ENCODE measurements around the gene GLRA1.

GRCh38 chr5:151825445-151825844 is 99.2 kb downstream of the GLRA1 start:
- TF ChIP-seq CTCF (conservative IDR thresholded peaks at IDR 0.05; ENCODE audit: low read depth, low read length) = peak; percentile 89
- TF ChIP-seq POLR2A (IDR thresholded peaks at IDR 0.05; ENCODE audit: low read depth, low read length) = no peak
